K562 (cell line): ENCODE data around the gene IGDCC3. TPM values are rescaled to one million over a fixed set of nuclear protein-coding genes. Genes with fewer than 3 reads are reported as not detected.

Experiments used
- ARID3B ChIP-seq: fragments of 250-450 bp; sonication (Bioruptor Pico); IDR thresholded peaks from 2 replicates; pipeline ENCODE4 v1.4.0; 2020; ENCODE audit warnings: borderline replicate concordance
- ATF4 ChIP-seq: fragments of 450-650 bp; formaldehyde crosslinking; IDR thresholded peaks from 2 replicates; pipeline ENCODE4 v1.4.0; 2022; ENCODE audit warnings: mild to moderate bottlenecking, moderate library complexity
- C11orf30 ChIP-seq: fragments of 450-650 bp; IDR thresholded peaks from 2 replicates; pipeline ENCODE4 v1.6.1; 2016; ENCODE audit warnings: low read depth, mild to moderate bottlenecking
- CHCHD3 ChIP-seq: fragments of 250-450 bp; sonication (Bioruptor Pico); IDR thresholded peaks from 2 replicates; pipeline ENCODE4 v2.1.2; 2022; ENCODE audit warnings: mild to moderate bottlenecking
- COPS2 ChIP-seq: fragments of 450-650 bp; conservative IDR thresholded peaks from 2 replicates; pipeline ENCODE4 v1.6.1; 2016; ENCODE audit warnings: mild to moderate bottlenecking, moderate library complexity
- EHMT2 ChIP-seq: fragments of 450-650 bp; IDR thresholded peaks from 2 replicates; pipeline ENCODE4 v1.6.1; 2018; ENCODE audit warnings: antibody characterized with exemption
- EP400 ChIP-seq: fragments of 450-650 bp; IDR thresholded peaks from 2 replicates; pipeline ENCODE4 v1.6.1; 2017; ENCODE audit warnings: antibody characterized with exemption, mild to moderate bottlenecking, moderate library complexity
- GTF2F1 ChIP-seq: IDR thresholded peaks from 2 replicates; pipeline ENCODE4 v1.6.1; 2011; ENCODE audit warnings: low read depth, low read length, improper control_type of control experiment
- HOMEZ ChIP-seq: fragments of 250-450 bp; sonication (Bioruptor Pico); IDR thresholded peaks from 2 replicates; pipeline ENCODE4 v1.4.0; 2020; ENCODE audit warnings: mild to moderate bottlenecking, moderate library complexity
- IRF1 ChIP-seq: sonication (generic); formaldehyde crosslinking; IDR thresholded peaks from 2 replicates; pipeline ENCODE4 v1.8.0; 2022; ENCODE audit warnings: missing genetic modification reagents, mild to moderate bottlenecking, borderline replicate concordance
- NFIX ChIP-seq: fragments of 250-450 bp; sonication (Bioruptor Pico); IDR thresholded peaks from 2 replicates; pipeline ENCODE4 v1.4.0; 2020; ENCODE audit warnings: low read depth, mild to moderate bottlenecking, moderate library complexity
- RREB1 ChIP-seq: fragments of 250-450 bp; sonication (Bioruptor Pico); IDR thresholded peaks from 2 replicates; pipeline ENCODE4 v1.4.0; 2020
- ZBTB12 ChIP-seq: fragments of 250-450 bp; sonication (Bioruptor Pico); IDR thresholded peaks from 2 replicates; pipeline ENCODE4 v1.4.0; 2020
- ZNF263 ChIP-seq: sonication (generic); formaldehyde crosslinking; IDR thresholded peaks from 2 replicates; pipeline ENCODE4 v1.8.0; 2022; ENCODE audit warnings: mild to moderate bottlenecking, missing genetic modification reagents, borderline replicate concordance
- polyA plus RNA-seq, 8 experiments: library from polyadenylated mRNA; depleted of rRNA in 4 of 8; stranded (reverse) in 5 of 8; unstranded in 3 of 8; fragments of >200 nt; fragmentation: Nextera tagmentation in 2 of 8; fragmentation: Illumina TruSeq in 1 of 8; extraction: Ambion mirVana in 2 of 8; extraction: Trizol in 1 of 8; gene quantifications; 2 replicates each; pipeline versions ENCODE4 v1.2.1 to v1.2.3, GENCODE V29; 2011 to 2014; ENCODE audit warnings: inconsistent platforms in 1 of 8, missing spikeins in 1 of 8
- total RNA-seq, 7 experiments: library from RNA; depleted of rRNA in 6 of 7; stranded (reverse); fragments of >200 nt in 6 of 7; fragmentation: Illumina TruSeq in 2 of 7; extraction: Trizol in 2 of 7; gene quantifications; 2 replicates each; pipeline versions ENCODE4 v1.2.1 to v1.2.3, GENCODE V29; 2011 to 2021; ENCODE audit warnings: low replicate concordance in 1 of 7

The IGDCC3 gene
- total and polyA plus RNA-seq, 9 of the 15 experiments (the other 6 are each of a cell fraction or from before 2014, with no cell fraction given) = not detected

- TF ChIP-seq RREB1 (0 out of 2 replicates have a peak, but pooled peaks have one; percentile 50), ZBTB12 (CRISPR knock-in tag) (no peak), CHCHD3 (CRISPR knock-in tag) (peak; percentile 99), IRF1 (CRISPR knock-in tag) (peak; percentile 94), ARID3B (CRISPR knock-in tag) (no peak), ATF4 (CRISPR knock-in tag) (peak; percentile 94), EHMT2 (no peak; the same call in 1 of the 2 replicates), GTF2F1 (peak; percentile 100), HOMEZ (no peak), C11orf30 (no peak), EP400 (peak; percentile 70), COPS2 (no peak), ZNF263 (peak; percentile 43; the same call in 1 of the 2 replicates), NFIX (CRISPR knock-in tag) (0 out of 2 replicates have a peak, but pooled peaks have one; percentile 11)
These were observed 73.2 kb downstream of the IGDCC3 start, which contains the start of gene RNU5B-1 (continued) for GRCh38 chr15:65304381-65305149.
